Measurements from ENCODE around the gene ADAMTS2. TPM values are rescaled to one million over a fixed set of nuclear protein-coding genes. Genes with fewer than 3 reads are reported as not detected.

Gene ADAMTS2
- total and polyA plus RNA-seq, 5 donors from 2014 or later, result 0.03 TPM; not detected in 4

- no peak for DNase-seq
- no peaks in the 10 kb centered on the region for H3K27me3 ChIP-seq (ENCODE audit: control insufficient read depth, insufficient read depth, low read length)
- Mint-ChIP-seq H3K4me3 (no peak overlapping the region), H3K27ac (no peak overlapping the region), H3K36me3 (no peaks in the 10 kb centered on the region), H3K4me1 (no peaks in the 10 kb centered on the region), H3K27me3 (no peaks in the 10 kb centered on the region), H3K9me3 (peaks cover 0 to 3% (median 0%) of the 10 kb centered on the region in 7 donors)
- H3K36me3 ChIP-seq (ENCODE audit: control insufficient read depth, insufficient read depth, low read length), result no peaks in the 10 kb centered on the region
- H3K4me1 ChIP-seq (ENCODE audit: control insufficient read depth, insufficient read depth, low read length, poor library complexity, severe bottlenecking), result no peaks in the 10 kb centered on the region
- H3K4me3 ChIP-seq (ENCODE audit: low read depth, low read length), result no peak overlapping the region
- no peak overlapping the region for H3K27ac ChIP-seq (ENCODE audit: insufficient read depth, low read length, poor library complexity, severe bottlenecking)
- ATAC-seq (ENCODE audit: low read depth in 2 of 2), result no peak
- H3K9me3 ChIP-seq (ENCODE audit: control insufficient read depth in 2 of 2, low read length in 2 of 2), result no peaks in the 10 kb centered on the region
Observed at GRCh38 chr5:179311581-179311980, 33.7 kb downstream of the ADAMTS2 start.

- H3K4me1 ChIP-seq (ENCODE audit: control insufficient read depth, insufficient read depth, low read length, poor library complexity, severe bottlenecking), result no peaks in the 10 kb centered on the region
- no peak for ATAC-seq (ENCODE audit: low read depth in 2 of 2)
- no peak overlapping the region for H3K4me3 ChIP-seq (ENCODE audit: low read depth, low read length)
- H3K27ac ChIP-seq (ENCODE audit: insufficient read depth, low read length, poor library complexity, severe bottlenecking), result no peak overlapping the region
- Mint-ChIP-seq H3K4me1 (no peaks in the 10 kb centered on the region), H3K4me3 (no peak overlapping the region), H3K9me3 (peaks cover 0 to 4% (median 0%) of the 10 kb centered on the region in 7 donors), H3K27ac (no peak overlapping the region), H3K27me3 (no peaks in the 10 kb centered on the region), H3K36me3 (no peaks in the 10 kb centered on the region)
- no peaks in the 10 kb centered on the region for H3K36me3 ChIP-seq (ENCODE audit: control insufficient read depth, insufficient read depth, low read length)
- no peaks in the 10 kb centered on the region for H3K9me3 ChIP-seq (ENCODE audit: control insufficient read depth in 2 of 2, low read length in 2 of 2)
- DNase-seq, result no peak
- no peaks in the 10 kb centered on the region for H3K27me3 ChIP-seq (ENCODE audit: control insufficient read depth, insufficient read depth, low read length)
Observed at GRCh38 chr5:179311091-179311470, 34.2 kb downstream of the ADAMTS2 start.

GRCh38 chr5:179310439-179311090, 34.7 kb downstream of the ADAMTS2 start:
- H3K36me3 Mint-ChIP-seq, result no peaks in the 10 kb centered on the region
- H3K36me3 ChIP-seq (ENCODE audit: control insufficient read depth, insufficient read depth, low read length), result no peaks in the 10 kb centered on the region
- DNase-seq, result no peak
- H3K4me1 ChIP-seq (ENCODE audit: control insufficient read depth, insufficient read depth, low read length, poor library complexity, severe bottlenecking), result no peaks in the 10 kb centered on the region
- H3K9me3 ChIP-seq (ENCODE audit: control insufficient read depth in 2 of 2, low read length in 2 of 2), result no peaks in the 10 kb centered on the region
- H3K9me3 Mint-ChIP-seq, result peaks cover 0 to 6% (median 0%) of the 10 kb centered on the region in 7 donors
- H3K4me3 Mint-ChIP-seq, result no peak overlapping the region
- H3K27ac ChIP-seq (ENCODE audit: insufficient read depth, low read length, poor library complexity, severe bottlenecking), result no peak overlapping the region
- no peak overlapping the region for H3K27ac Mint-ChIP-seq
- no peaks in the 10 kb centered on the region for H3K27me3 ChIP-seq (ENCODE audit: control insufficient read depth, insufficient read depth, low read length)
- no peaks in the 10 kb centered on the region for H3K4me1 Mint-ChIP-seq
- H3K27me3 Mint-ChIP-seq, result no peaks in the 10 kb centered on the region
- ATAC-seq (ENCODE audit: low read depth in 2 of 2), result no peak
- no peak overlapping the region for H3K4me3 ChIP-seq (ENCODE audit: low read depth, low read length)

GRCh38 chr5:179309751-179310320, 35.4 kb downstream of the ADAMTS2 start:
- no peaks in the 10 kb centered on the region for H3K36me3 ChIP-seq (ENCODE audit: control insufficient read depth, insufficient read depth, low read length)
- Mint-ChIP-seq H3K4me3 (no peak overlapping the region), H3K27me3 (no peaks in the 10 kb centered on the region)

GRCh38 chr5:179309383-179309670, 35.9 kb downstream of the ADAMTS2 start:
- no peak overlapping the region for H3K27ac ChIP-seq (ENCODE audit: insufficient read depth, low read length, poor library complexity, severe bottlenecking)
- Mint-ChIP-seq H3K4me3 (no peak overlapping the region), H3K36me3 (no peaks in the 10 kb centered on the region), H3K27me3 (no peaks in the 10 kb centered on the region), H3K9me3 (peaks cover 0 to 17% (median 5%) of the 10 kb centered on the region in 7 donors), H3K4me1 (no peaks in the 10 kb centered on the region), H3K27ac (no peak overlapping the region)
- H3K4me1 ChIP-seq (ENCODE audit: control insufficient read depth, insufficient read depth, low read length, poor library complexity, severe bottlenecking), result no peaks in the 10 kb centered on the region
- peaks cover 5 to 9% of the 10 kb centered on the region in 2 experiments for H3K9me3 ChIP-seq (ENCODE audit: control insufficient read depth in 2 of 2, low read length in 2 of 2)
- DNase-seq, result no peak
- no peaks in the 10 kb centered on the region for H3K27me3 ChIP-seq (ENCODE audit: control insufficient read depth, insufficient read depth, low read length)
- H3K36me3 ChIP-seq (ENCODE audit: control insufficient read depth, insufficient read depth, low read length), result no peaks in the 10 kb centered on the region
- no peak for ATAC-seq (ENCODE audit: low read depth in 2 of 2)
- H3K4me3 ChIP-seq (ENCODE audit: low read depth, low read length), result no peak overlapping the region

More at GRCh38 chr5:179309751-179310320, 35.4 kb downstream of the ADAMTS2 start:
- Histone ChIP-seq H3K9me3 (ENCODE audit: control insufficient read depth in 2 of 2, low read length in 2 of 2) (peaks cover under 1 to 5% of the 10 kb centered on the region in 2 experiments), H3K27ac (ENCODE audit: insufficient read depth, low read length, poor library complexity, severe bottlenecking) (no peak overlapping the region), H3K4me1 (ENCODE audit: control insufficient read depth, insufficient read depth, low read length, poor library complexity, severe bottlenecking) (no peaks in the 10 kb centered on the region), H3K4me3 (ENCODE audit: low read depth, low read length) (no peak overlapping the region), H3K27me3 (ENCODE audit: control insufficient read depth, insufficient read depth, low read length) (no peaks in the 10 kb centered on the region)
- Mint-ChIP-seq H3K36me3 (no peaks in the 10 kb centered on the region), H3K4me1 (no peaks in the 10 kb centered on the region), H3K9me3 (peaks cover 0 to 12% (median 5%) of the 10 kb centered on the region in 7 donors), H3K27ac (no peak overlapping the region)
- no peak for ATAC-seq (ENCODE audit: low read depth in 2 of 2)
- no peak for DNase-seq

- Mint-ChIP-seq H3K36me3 (no peaks in the 10 kb centered on the region), H3K4me3 (no peak overlapping the region), H3K27ac (no peak overlapping the region), H3K27me3 (no peaks in the 10 kb centered on the region), H3K9me3 (peaks cover 0 to 20% (median 5%) of the 10 kb centered on the region in 7 donors), H3K4me1 (no peaks in the 10 kb centered on the region)
- no peaks in the 10 kb centered on the region for H3K36me3 ChIP-seq (ENCODE audit: control insufficient read depth, insufficient read depth, low read length)
- no peaks in the 10 kb centered on the region for H3K4me1 ChIP-seq (ENCODE audit: control insufficient read depth, insufficient read depth, low read length, poor library complexity, severe bottlenecking)
- no peak overlapping the region for H3K27ac ChIP-seq (ENCODE audit: insufficient read depth, low read length, poor library complexity, severe bottlenecking)
- ATAC-seq (ENCODE audit: low read depth in 2 of 2), result no peak
- H3K9me3 ChIP-seq (ENCODE audit: control insufficient read depth in 2 of 2, low read length in 2 of 2), result peaks cover 9 to 10% of the 10 kb centered on the region in 2 experiments
- no peak for DNase-seq
- H3K4me3 ChIP-seq (ENCODE audit: low read depth, low read length), result no peak overlapping the region
- no peaks in the 10 kb centered on the region for H3K27me3 ChIP-seq (ENCODE audit: control insufficient read depth, insufficient read depth, low read length)
Observed at GRCh38 chr5:179308563-179309382, 36.5 kb downstream of the ADAMTS2 start.

GRCh38 chr5:179307931-179308471, 37.3 kb downstream of the ADAMTS2 start:
- no peak overlapping the region for H3K4me3 ChIP-seq (ENCODE audit: low read depth, low read length)
- H3K4me3 Mint-ChIP-seq, result no peak overlapping the region
- peaks cover 0 to 20% (median 5%) of the 10 kb centered on the region in 7 donors for H3K9me3 Mint-ChIP-seq
- H3K27ac ChIP-seq (ENCODE audit: insufficient read depth, low read length, poor library complexity, severe bottlenecking), result no peak overlapping the region
- ATAC-seq (ENCODE audit: low read depth in 2 of 2) (no peak), DNase-seq (no peak)
- no peaks in the 10 kb centered on the region for H3K36me3 ChIP-seq (ENCODE audit: control insufficient read depth, insufficient read depth, low read length)
- H3K4me1 ChIP-seq (ENCODE audit: control insufficient read depth, insufficient read depth, low read length, poor library complexity, severe bottlenecking), result no peaks in the 10 kb centered on the region
- no peaks in the 10 kb centered on the region for H3K36me3 Mint-ChIP-seq
- H3K27ac Mint-ChIP-seq, result no peak overlapping the region
- H3K9me3 ChIP-seq (ENCODE audit: control insufficient read depth in 2 of 2, low read length in 2 of 2), result peaks cover 9 to 10% of the 10 kb centered on the region in 2 experiments
- no peaks in the 10 kb centered on the region for H3K4me1 Mint-ChIP-seq
- H3K27me3 ChIP-seq (ENCODE audit: control insufficient read depth, insufficient read depth, low read length), result no peaks in the 10 kb centered on the region
- H3K27me3 Mint-ChIP-seq, result no peaks in the 10 kb centered on the region

All from CD4-positive, CD25-positive, alpha-beta regulatory T cell (primary cell).